Neural cell (in vitro differentiated cells): ENCODE measurements around the gene RHOH. TPM values are rescaled to one million over a fixed set of nuclear protein-coding genes. Genes with fewer than 3 reads are reported as not detected.

Source experiments
- H2AFZ ChIP-seq: fragments of 200-600, 300-800 bp; sonication (generic), shearing (Covaris generic); 2 replicates; pipeline ENCODE4 v1.6.0; 2014; ENCODE audit warnings: low read depth, mild to moderate bottlenecking, antibody characterized with exemption, low read length, moderate library complexity
- H3F3A ChIP-seq: fragments of 200-600 bp; shearing (Covaris generic); 2 replicates; pipeline ENCODE4 v1.6.1; 2016; ENCODE audit warnings: mild to moderate bottlenecking, moderate library complexity, mixed read lengths, antibody characterized with exemption, low read length; ENCODE audit not compliant: insufficient read depth, poor library complexity, severe bottlenecking
- H3K27ac ChIP-seq: fragments of 200-600, 300-800 bp; sonication (generic), shearing (Covaris generic); 2 replicates; pipeline ENCODE4 v1.5.1; 2014; ENCODE audit warnings: mild to moderate bottlenecking, low read length, moderate library complexity
- H3K27me3 ChIP-seq: fragments of 300-800, 200-600 bp; sonication (generic), shearing (Covaris generic); 2 replicates; pipeline ENCODE4 v1.6.0; 2014; ENCODE audit warnings: mild to moderate bottlenecking, low read depth, low read length, moderate library complexity; ENCODE audit not compliant: insufficient read depth
- H3K36me3 ChIP-seq: fragments of 300-800, 200-600 bp; sonication (generic), shearing (Covaris generic); 2 replicates; pipeline ENCODE4 v1.5.1; 2014; ENCODE audit warnings: mild to moderate bottlenecking, antibody characterized with exemption, low read length, moderate library complexity; ENCODE audit not compliant: insufficient read depth
- H3K4me2 ChIP-seq: fragments of 300-800, 200-600 bp; sonication (generic), shearing (Covaris generic); 2 replicates; pipeline ENCODE4 v1.6.0; 2014; ENCODE audit warnings: mild to moderate bottlenecking, low read length
- H3K4me3 ChIP-seq: fragments of 300-800, 200-600 bp; sonication (generic), shearing (Covaris generic); 2 replicates; pipeline ENCODE4 v1.5.1; 2014; ENCODE audit warnings: mild to moderate bottlenecking, low read length, moderate library complexity
- H3K79me2 ChIP-seq: fragments of 200-600 bp; shearing (Covaris generic); replicated peaks from 2 replicates; pipeline ENCODE4 v1.6.0; 2014; ENCODE audit warnings: mild to moderate bottlenecking, low read length, moderate library complexity; ENCODE audit not compliant: insufficient read depth
- H3K9ac ChIP-seq: fragments of 300-800, 200-600 bp; sonication (generic), shearing (Covaris generic); 2 replicates; pipeline ENCODE4 v1.6.1; 2016; ENCODE audit warnings: mild to moderate bottlenecking, low read length, mixed read lengths
- H3K9me2 ChIP-seq: fragments of 200-600 bp; shearing (Covaris generic); 2 replicates; pipeline ENCODE4 v1.6.1; 2016; ENCODE audit warnings: mild to moderate bottlenecking, low read length, mixed read lengths; ENCODE audit not compliant: insufficient read depth
- H3K9me3 ChIP-seq: fragments of 200-600, 300-800 bp; sonication (generic), shearing (Covaris generic); 2 replicates; pipeline ENCODE4 v1.6.1; 2016; ENCODE audit warnings: mild to moderate bottlenecking, mixed run types, low read length, moderate library complexity, mixed read lengths
- H4K20me1 ChIP-seq: fragments of 200-600 bp; shearing (Covaris generic); 2 replicates; pipeline ENCODE4 v1.6.1; 2016; ENCODE audit warnings: mild to moderate bottlenecking, mixed run types; ENCODE audit not compliant: insufficient read depth
- EP300 ChIP-seq: fragments of 450-650 bp; conservative IDR thresholded peaks from 2 replicates; pipeline ENCODE4 v1.6.1; 2014; ENCODE audit warnings: antibody characterized with exemption, mild to moderate bottlenecking, moderate library complexity; ENCODE audit not compliant: poor library complexity, severe bottlenecking
- EZH2 ChIP-seq: fragments of 200-600, 300-800 bp; shearing (Covaris generic), sonication (generic); IDR thresholded peaks from 2 replicates; pipeline ENCODE4 v1.6.1; 2014; ENCODE audit warnings: antibody characterized with exemption, low read length, borderline replicate concordance, mild to moderate bottlenecking; ENCODE audit not compliant: insufficient read depth, poor library complexity, severe bottlenecking
- MXI1 ChIP-seq: fragments of 450-650 bp; conservative IDR thresholded peaks from 2 replicates; pipeline ENCODE4 v1.6.1; 2014; ENCODE audit warnings: antibody characterized with exemption, mild to moderate bottlenecking; ENCODE audit not compliant: poor library complexity, severe bottlenecking
- POLR2AphosphoS5 ChIP-seq: IDR thresholded peaks from 2 replicates; pipeline ENCODE4 v1.6.1; 2012
- RAD21 ChIP-seq: fragments of 450-650 bp; conservative IDR thresholded peaks from 2 replicates; pipeline ENCODE4 v1.6.1; 2014; ENCODE audit warnings: antibody characterized with exemption, mild to moderate bottlenecking, moderate library complexity
- SMC3 ChIP-seq: fragments of 450-650 bp; conservative IDR thresholded peaks from 2 replicates; pipeline ENCODE4 v1.6.1; 2014; ENCODE audit warnings: antibody characterized with exemption, mild to moderate bottlenecking, moderate library complexity; ENCODE audit not compliant: poor library complexity
- TAF1 ChIP-seq: IDR thresholded peaks from 2 replicates; pipeline ENCODE4 v1.6.1; 2012; ENCODE audit warnings: low read depth
- polyA plus RNA-seq: library from polyadenylated mRNA; depleted of rRNA; stranded (reverse); fragments of >200 nt; gene quantifications from 2 replicates; pipeline ENCODE4 v1.2.3, GENCODE V29; 2014
- TF ChIP-seq, protein P1 (sequence below): IDR thresholded peaks from 2 replicates; pipeline ENCODE4 v1.6.1; 2012; ENCODE audit warnings: borderline replicate concordance
- TF ChIP-seq, protein P2 (sequence below): fragments of 450-650 bp; IDR thresholded peaks from 2 replicates; pipeline ENCODE4 v1.5.1; 2014; ENCODE audit warnings: antibody characterized with exemption, mild to moderate bottlenecking, moderate library complexity; ENCODE audit not compliant: poor library complexity, severe bottlenecking

RHOH gene
- polyA plus RNA-seq, 1 donor from 2014 or later, result not detected

DNA sequence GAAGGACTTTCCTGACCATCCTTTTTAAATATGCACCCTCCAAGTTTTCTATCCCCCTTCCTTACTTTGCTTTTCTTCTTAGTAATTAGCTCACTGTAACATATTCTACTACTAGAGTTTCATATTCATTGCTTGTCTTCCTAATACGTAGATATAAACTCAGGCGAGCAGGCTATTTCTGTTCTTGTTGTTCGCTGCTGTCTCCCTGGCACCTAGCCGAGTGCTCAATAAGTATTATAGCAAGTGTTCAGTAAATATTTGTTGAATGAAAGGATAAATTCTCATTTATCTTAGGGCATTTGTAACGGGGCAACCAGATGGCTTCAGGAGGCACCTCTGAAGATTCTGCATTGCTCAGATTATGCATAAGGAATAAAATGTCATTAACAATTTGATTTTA lies 6.8 kb upstream of the RHOH start:
- no peak overlapping the region for H3K27ac ChIP-seq
- no peak overlapping the region for H3K9ac ChIP-seq
- no peaks in the 10 kb centered on the region for H3K9me2 ChIP-seq
- no peaks in the 10 kb centered on the region for H3K36me3 ChIP-seq
- no peaks in the 10 kb centered on the region for H4K20me1 ChIP-seq
- no peaks in the 10 kb centered on the region for H3K79me2 ChIP-seq
- no peaks in the 10 kb centered on the region for H3K27me3 ChIP-seq
- no peak overlapping the region for H3K4me2 ChIP-seq
- H2AFZ ChIP-seq, result no peak overlapping the region
- no peaks in the 10 kb centered on the region for H3K9me3 ChIP-seq
- TF ChIP-seq EZH2, result no peak
- no peak for TF ChIP-seq TAF1
- no peak for TF ChIP-seq RAD21
- TF ChIP-seq MXI1, result no peak
- TF ChIP-seq, protein P1, sequence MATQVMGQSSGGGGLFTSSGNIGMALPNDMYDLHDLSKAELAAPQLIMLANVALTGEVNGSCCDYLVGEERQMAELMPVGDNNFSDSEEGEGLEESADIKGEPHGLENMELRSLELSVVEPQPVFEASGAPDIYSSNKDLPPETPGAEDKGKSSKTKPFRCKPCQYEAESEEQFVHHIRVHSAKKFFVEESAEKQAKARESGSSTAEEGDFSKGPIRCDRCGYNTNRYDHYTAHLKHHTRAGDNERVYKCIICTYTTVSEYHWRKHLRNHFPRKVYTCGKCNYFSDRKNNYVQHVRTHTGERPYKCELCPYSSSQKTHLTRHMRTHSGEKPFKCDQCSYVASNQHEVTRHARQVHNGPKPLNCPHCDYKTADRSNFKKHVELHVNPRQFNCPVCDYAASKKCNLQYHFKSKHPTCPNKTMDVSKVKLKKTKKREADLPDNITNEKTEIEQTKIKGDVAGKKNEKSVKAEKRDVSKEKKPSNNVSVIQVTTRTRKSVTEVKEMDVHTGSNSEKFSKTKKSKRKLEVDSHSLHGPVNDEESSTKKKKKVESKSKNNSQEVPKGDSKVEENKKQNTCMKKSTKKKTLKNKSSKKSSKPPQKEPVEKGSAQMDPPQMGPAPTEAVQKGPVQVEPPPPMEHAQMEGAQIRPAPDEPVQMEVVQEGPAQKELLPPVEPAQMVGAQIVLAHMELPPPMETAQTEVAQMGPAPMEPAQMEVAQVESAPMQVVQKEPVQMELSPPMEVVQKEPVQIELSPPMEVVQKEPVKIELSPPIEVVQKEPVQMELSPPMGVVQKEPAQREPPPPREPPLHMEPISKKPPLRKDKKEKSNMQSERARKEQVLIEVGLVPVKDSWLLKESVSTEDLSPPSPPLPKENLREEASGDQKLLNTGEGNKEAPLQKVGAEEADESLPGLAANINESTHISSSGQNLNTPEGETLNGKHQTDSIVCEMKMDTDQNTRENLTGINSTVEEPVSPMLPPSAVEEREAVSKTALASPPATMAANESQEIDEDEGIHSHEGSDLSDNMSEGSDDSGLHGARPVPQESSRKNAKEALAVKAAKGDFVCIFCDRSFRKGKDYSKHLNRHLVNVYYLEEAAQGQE, result no peak
- TF ChIP-seq SMC3, result no peak
- TF ChIP-seq POLR2AphosphoS5, result no peak
- TF ChIP-seq, protein P2, sequence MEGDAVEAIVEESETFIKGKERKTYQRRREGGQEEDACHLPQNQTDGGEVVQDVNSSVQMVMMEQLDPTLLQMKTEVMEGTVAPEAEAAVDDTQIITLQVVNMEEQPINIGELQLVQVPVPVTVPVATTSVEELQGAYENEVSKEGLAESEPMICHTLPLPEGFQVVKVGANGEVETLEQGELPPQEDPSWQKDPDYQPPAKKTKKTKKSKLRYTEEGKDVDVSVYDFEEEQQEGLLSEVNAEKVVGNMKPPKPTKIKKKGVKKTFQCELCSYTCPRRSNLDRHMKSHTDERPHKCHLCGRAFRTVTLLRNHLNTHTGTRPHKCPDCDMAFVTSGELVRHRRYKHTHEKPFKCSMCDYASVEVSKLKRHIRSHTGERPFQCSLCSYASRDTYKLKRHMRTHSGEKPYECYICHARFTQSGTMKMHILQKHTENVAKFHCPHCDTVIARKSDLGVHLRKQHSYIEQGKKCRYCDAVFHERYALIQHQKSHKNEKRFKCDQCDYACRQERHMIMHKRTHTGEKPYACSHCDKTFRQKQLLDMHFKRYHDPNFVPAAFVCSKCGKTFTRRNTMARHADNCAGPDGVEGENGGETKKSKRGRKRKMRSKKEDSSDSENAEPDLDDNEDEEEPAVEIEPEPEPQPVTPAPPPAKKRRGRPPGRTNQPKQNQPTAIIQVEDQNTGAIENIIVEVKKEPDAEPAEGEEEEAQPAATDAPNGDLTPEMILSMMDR, result no peak
- no peak for TF ChIP-seq EP300
- no peak overlapping the region for H3K4me3 ChIP-seq
- no peaks in the 10 kb centered on the region for H3F3A ChIP-seq

DNA sequence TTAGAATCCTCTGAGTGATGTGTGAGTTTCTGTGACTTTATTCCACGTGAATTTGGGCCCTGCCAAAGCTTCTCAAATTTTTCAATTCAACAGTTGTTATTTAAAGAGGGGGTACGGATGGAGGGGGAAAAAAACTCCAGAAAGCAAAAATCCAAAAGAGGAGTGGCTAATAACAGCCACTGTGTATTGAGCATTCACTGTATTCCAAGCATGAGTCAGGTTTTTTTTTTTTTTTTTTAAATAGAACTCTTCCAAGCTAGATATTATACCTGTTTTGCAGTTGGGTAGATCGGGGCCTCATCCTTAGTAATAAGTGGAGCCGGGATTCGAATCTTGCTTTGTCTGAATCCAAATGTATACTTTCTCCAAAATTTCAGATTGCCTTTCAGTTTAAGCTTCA lies 6.4 kb upstream of the RHOH start:
- Histone ChIP-seq H3K4me3 (no peak overlapping the region), H4K20me1 (no peaks in the 10 kb centered on the region), H3K36me3 (no peaks in the 10 kb centered on the region), H3K9me2 (no peaks in the 10 kb centered on the region), H3K4me2 (no peak overlapping the region), H3K9me3 (no peaks in the 10 kb centered on the region), H3K27ac (no peak overlapping the region), H3K9ac (no peak overlapping the region), H2AFZ (no peak overlapping the region), H3K79me2 (no peaks in the 10 kb centered on the region), H3F3A (no peaks in the 10 kb centered on the region), H3K27me3 (no peaks in the 10 kb centered on the region)
- TF ChIP-seq, protein P1, result no peak
- TF ChIP-seq RAD21, result no peak
- TF ChIP-seq POLR2AphosphoS5, result no peak
- no peak for TF ChIP-seq EZH2
- no peak for TF ChIP-seq EP300
